HepG2 (cell line): ENCODE data around the gene TNFSF8. TPM values are rescaled to one million over a fixed set of nuclear protein-coding genes. Genes with fewer than 3 reads are reported as not detected.

Experiments used
- ATAC-seq: fragments of 200-7000 bp; cut with Tn5 transposase; 3 replicates; pipeline ENCODE4 v1.9.1; 2020; ENCODE audit warnings: mild to moderate bottlenecking, moderate library complexity
- BruUV-seq: library from RNA; stranded (reverse); fragments of 400-500 nt; replicated peaks from 2 replicates; lab custom pipeline; 2021; lab: Mats Ljungman, UMichigan
- CTCF ChIA-PET: fragments of 300-600 bp; formaldehyde crosslinking; extraction: SDS; loops from one replicate; lab custom pipeline; 2021; ENCODE audit warnings: low total read pairs, inconsistent platforms, low intra/inter-chr PET ratio; lab: Yijun Ruan, JAX
- POLR2A ChIA-PET: fragments of 350-600 bp; sonication (Branson Sonifier 250); formaldehyde crosslinking; loops from one replicate; lab custom pipeline; 2020; ENCODE audit warnings: antibody characterized with exemption, inconsistent platforms; lab: Yijun Ruan, JAX
- DNase-seq: peaks from one replicate; pipeline ENCODE4 v3.0.0-alpha.2; 2015; ENCODE audit warnings: low spot score
- FAIRE-seq: peaks from 3 replicates; lab custom pipeline; 2011; peaks lifted over from hg19 to GRCh38; lab: Jason Lieb, UNC
- H2AFZ ChIP-seq: one replicate; pipeline ENCODE4 v1.6.1; 2011; ENCODE audit warnings: low read length, inconsistent platforms
- H3K27ac ChIP-seq: fragments of 300-600 bp; 3 replicates; pipeline ENCODE4 v1.8.0; 2011; ENCODE audit warnings: mixed run types, mild to moderate bottlenecking, mixed read lengths, low read length, inconsistent platforms; ENCODE audit not compliant: insufficient read depth; ENCODE audit errors: extremely low read length
- H3K27me3 ChIP-seq, 2 experiments: fragments of 200-600 bp in 1 of 2; 2 replicates in 1 of 2; 3 replicates in 1 of 2; pipeline versions ENCODE4 v1.6.0 to v1.8.0; 2011; ENCODE audit warnings: low read length in 2 of 2, mild to moderate bottlenecking in 2 of 2, moderate library complexity in 2 of 2, inconsistent platforms in 1 of 2; ENCODE audit not compliant: insufficient read depth in 2 of 2, control insufficient read depth in 1 of 2
- H3K36me3 ChIP-seq, 2 experiments: fragments of 200-600 bp in 1 of 2; replicated peaks in 1 of 2; 2 replicates in 1 of 2; 3 replicates in 1 of 2; pipeline versions ENCODE4 v1.5.1 to v1.8.0; 2011; ENCODE audit warnings: low read length in 2 of 2, inconsistent platforms in 1 of 2; ENCODE audit not compliant: insufficient read depth in 2 of 2, control insufficient read depth in 1 of 2
- H3K4me1 ChIP-seq: 2 replicates; pipeline ENCODE4 v1.5.1; 2012; ENCODE audit warnings: low read length, inconsistent platforms; ENCODE audit not compliant: insufficient read depth
- H3K4me2 ChIP-seq: 2 replicates; pipeline ENCODE4 v1.6.0; 2011; ENCODE audit warnings: low read depth, low read length, inconsistent platforms
- H3K4me3 ChIP-seq, 3 experiments: fragments of 200-600 bp in 1 of 3; sonication (generic), shearing (Covaris generic) in 1 of 3; replicated peaks in 1 of 3; 2 replicates each; pipeline ENCODE4 v1.5.1; 2011 to 2016; ENCODE audit warnings: low read length in 3 of 3, inconsistent platforms in 2 of 3, low read depth in 2 of 3, mild to moderate bottlenecking in 2 of 3, control low read depth in 1 of 3, mixed read lengths in 1 of 3; ENCODE audit not compliant: insufficient read depth in 1 of 3
- H3K79me2 ChIP-seq: one replicate; pipeline ENCODE4 v1.6.1; 2011; ENCODE audit warnings: low read length, inconsistent platforms; ENCODE audit not compliant: insufficient read depth
- H3K9ac ChIP-seq: 2 replicates; pipeline ENCODE4 v1.6.0; 2011; ENCODE audit warnings: mild to moderate bottlenecking, low read depth, low read length, inconsistent platforms; ENCODE audit not compliant: insufficient read depth
- H3K9me3 ChIP-seq: 2 replicates; pipeline ENCODE4 v1.5.1; 2012; ENCODE audit warnings: mild to moderate bottlenecking, low read length
- H4K20me1 ChIP-seq: 2 replicates; pipeline ENCODE4 v1.6.0; 2011; ENCODE audit warnings: inconsistent platforms, mild to moderate bottlenecking, low read length, moderate library complexity; ENCODE audit not compliant: insufficient read depth
- EHMT2 ChIP-seq: fragments of 200-600 bp; sonication (generic); IDR thresholded peaks from 2 replicates; pipeline ENCODE4 v1.7.0; 2017; ENCODE audit warnings: antibody characterized with exemption, low read depth, low read length, borderline replicate concordance
- ETV5 ChIP-seq: IDR thresholded peaks from 2 replicates; pipeline ENCODE4 v1.6.1; 2018; ENCODE audit warnings: missing biosample characterization, missing genetic modification reagents, inconsistent platforms, borderline replicate concordance
- GRHL1 ChIP-seq: sonication (generic); formaldehyde crosslinking; conservative IDR thresholded peaks from 2 replicates; pipeline ENCODE4 v1.8.0; 2022; ENCODE audit warnings: missing genetic modification reagents
- HOXA9 ChIP-seq: sonication (generic); formaldehyde crosslinking; IDR thresholded peaks from 2 replicates; pipeline ENCODE4 v1.8.1; 2022; ENCODE audit warnings: missing genetic modification reagents, mild to moderate bottlenecking, moderate library complexity, borderline replicate concordance
- KDM1A ChIP-seq: IDR thresholded peaks from 2 replicates; pipeline ENCODE4 v1.6.1; 2016; ENCODE audit warnings: missing compliant biosample characterization
- KLF11 ChIP-seq: IDR thresholded peaks from 2 replicates; pipeline ENCODE4 v1.6.1; 2016; ENCODE audit warnings: missing compliant biosample characterization
- MAX ChIP-seq: IDR thresholded peaks from 2 replicates; pipeline ENCODE4 v1.6.1; 2012; ENCODE audit warnings: inconsistent platforms
- NKX3-1 ChIP-seq: sonication (generic); formaldehyde crosslinking; IDR thresholded peaks from 2 replicates; pipeline ENCODE4 v1.5.0; 2020; ENCODE audit warnings: missing genetic modification reagents
- PAF1 ChIP-seq: IDR thresholded peaks from 2 replicates; pipeline ENCODE4 v1.6.1; 2016; ENCODE audit warnings: missing genetic modification reagents, missing compliant biosample characterization
- SMARCC2 ChIP-seq: fragments of 450-650 bp; IDR thresholded peaks from 2 replicates; pipeline ENCODE4 v1.6.1; 2017; ENCODE audit warnings: antibody characterized with exemption, mild to moderate bottlenecking
- TBX2 ChIP-seq: sonication (generic); formaldehyde crosslinking; IDR thresholded peaks from 2 replicates; pipeline ENCODE4 v1.5.0; 2020; ENCODE audit warnings: missing genetic modification reagents, mild to moderate bottlenecking, borderline replicate concordance
- ZBTB20 ChIP-seq: sonication (generic); formaldehyde crosslinking; IDR thresholded peaks from 2 replicates; pipeline ENCODE4 v1.8.1; 2023; ENCODE audit warnings: missing genetic modification reagents, low read depth, mild to moderate bottlenecking, borderline replicate concordance
- ZNF33B ChIP-seq: sonication (generic); formaldehyde crosslinking; IDR thresholded peaks from 2 replicates; pipeline ENCODE4 v1.5.1; 2020; ENCODE audit warnings: mild to moderate bottlenecking, missing genetic modification reagents
- ZNF512 ChIP-seq: sonication (generic); formaldehyde crosslinking; IDR thresholded peaks from 2 replicates; pipeline ENCODE4 v1.4.0; 2020; ENCODE audit warnings: mild to moderate bottlenecking, missing genetic modification reagents
- ZSCAN22 ChIP-seq: sonication (generic); formaldehyde crosslinking; IDR thresholded peaks from 2 replicates; pipeline ENCODE4 v1.4.0; 2020; ENCODE audit warnings: mild to moderate bottlenecking, missing genetic modification reagents
- WGBS: methylation state at CpG from one replicate; pipeline ENCODE4 v1.1.6; 2017; ENCODE audit warnings: low lambda C conversion rate; 5-methylcytosine and 5-hydroxymethylcytosine counted together
- in situ Hi-C: cut with HindIII; loops from 2 replicates; pipeline ENCODE4 v1.10.0; 2017; ENCODE audit warnings: low pct_unique_long_range_greater_than_20kb; ENCODE audit not compliant: extremely low pct_ligation_motif_present
- intact Hi-C: fragments of 100-400 bp; cut with micrococcal nuclease; formaldehyde crosslinking; loops from one replicate; pipeline ENCODE4 v1.10.0; 2022; ENCODE audit not compliant: unreplicated experiment
- polyA plus RNA-seq, 8 experiments: library from polyadenylated mRNA; depleted of rRNA in 3 of 8; stranded (reverse) in 7 of 8; unstranded in 1 of 8; fragments of >200 nt; fragmentation: Illumina TruSeq in 4 of 8; extraction: Trizol in 4 of 8; gene quantifications; 2 replicates each; pipeline versions ENCODE4 v1.2.1 to v1.2.3, GENCODE V29; 2011 to 2016; ENCODE audit warnings: low read depth in 4 of 8, missing spikeins in 1 of 8, mixed read lengths in 1 of 8; ENCODE audit not compliant: insufficient read depth in 1 of 8
- total RNA-seq, 5 experiments: library from RNA; depleted of rRNA; stranded (reverse); fragments of >200 nt; fragmentation: Illumina TruSeq; extraction: Trizol; gene quantifications; 2 replicates each; pipeline ENCODE4 v1.2.3, GENCODE V29; 2016; ENCODE audit warnings: low read depth in 1 of 5

Gene TNFSF8
- total and polyA plus RNA-seq, 2 of the 13 experiments (the other 11 are each of a cell fraction or from before 2014, with no cell fraction given) = not detected

GRCh38 chr9:114936581-114936980, 6.2 kb upstream of the TNFSF8 start:
- no peaks in the 10 kb centered on the region for H3K9me3 ChIP-seq
- ATAC-seq (no peak), DNase-seq (no peak), FAIRE-seq (no peak)
- POLR2A ChIA-PET = no interaction called here
- H3K79me2 ChIP-seq = no peaks in the 10 kb centered on the region
- H3K4me3 ChIP-seq = no peak overlapping the region
- no peak overlapping the region for H2AFZ ChIP-seq
- WGBS = 77% methylated on average over 1 of the region's 1 CpG
- in situ Hi-C loops = no loop called here
- H3K9ac ChIP-seq = no peak overlapping the region
- peaks cover 0 to 16% of the 10 kb centered on the region in 2 experiments; a peak in 4 of 5 replicates for H3K27me3 ChIP-seq
- H4K20me1 ChIP-seq = no peaks in the 10 kb centered on the region
- no peaks in the 10 kb centered on the region for H3K4me1 ChIP-seq
- TF ChIP-seq NKX3-1 (CRISPR knock-in tag) = no peak
- no peak for TF ChIP-seq SMARCC2
- TF ChIP-seq KLF11 (CRISPR knock-in tag) = no peak
- no peak for TF ChIP-seq HOXA9 (CRISPR knock-in tag)
- TF ChIP-seq ZNF512 (CRISPR knock-in tag) = no peak
- TF ChIP-seq EHMT2 = no peak
- TF ChIP-seq KDM1A (CRISPR knock-in tag) = no peak
- no peak for TF ChIP-seq MAX
- TF ChIP-seq PAF1 (CRISPR knock-in tag) = no peak
- TF ChIP-seq ETV5 (CRISPR knock-in tag) = no peak
- no peak for TF ChIP-seq GRHL1 (CRISPR knock-in tag)
- no peak for TF ChIP-seq TBX2 (CRISPR knock-in tag)
- TF ChIP-seq ZNF33B (CRISPR knock-in tag) = no peak
- TF ChIP-seq ZBTB20 (CRISPR knock-in tag) = no peak
- no peak for TF ChIP-seq ZSCAN22 (CRISPR knock-in tag)
- no peak overlapping the region for H3K27ac ChIP-seq
- H3K36me3 ChIP-seq = no peaks in the 10 kb centered on the region
- CTCF ChIA-PET = no interaction called here
- BruUV-seq = no TSS peak
- intact Hi-C loops = no loop called here
- no peak overlapping the region for H3K4me2 ChIP-seq
